Jurkat, Clone E6-1 (cell line): ENCODE measurements around the gene DIPK1B.

Experiments
- DNase-seq: peaks from one replicate; pipeline ENCODE4 v3.0.0-alpha.2; 2011; ENCODE audit warnings: low read depth, low spot score
- H3K4me3 ChIP-seq: 2 replicates; pipeline ENCODE4 v1.5.1; 2011; ENCODE audit warnings: mild to moderate bottlenecking, low read length, control low read depth, moderate library complexity

Gene DIPK1B

GRCh38 chr9:136684799-136685198 is 27.6 kb upstream of the DIPK1B start:
- no peak for DNase-seq
- no peak overlapping the region for H3K4me3 ChIP-seq

GRCh38 chr9:136685216-136685615 is 27.2 kb upstream of the DIPK1B start:
- H3K4me3 ChIP-seq: no peak overlapping the region
- DNase-seq: no peak

- peak overlapping the region; percentile 61 for H3K4me3 ChIP-seq
- no peak for DNase-seq
These were observed 26.4 kb upstream of the DIPK1B start for GRCh38 chr9:136685790-136686533.

GRCh38 chr9:136686534-136686793 is 25.9 kb upstream of the DIPK1B start:
- peak overlapping the region; percentile 61 for H3K4me3 ChIP-seq
- no peak for DNase-seq

- peak; percentile 37 for DNase-seq
- peak within 1 kb of the TSS; percentile 61 for H3K4me3 ChIP-seq
These were observed 25.3 kb upstream of the DIPK1B start, which contains the start of gene AGPAT2 for GRCh38 chr9:136686794-136687711. Gene AGPAT2 (minus strand): TSS chr9:136687457. CDS start chr9:136687357, 100 bp downstream.

GRCh38 chr9:136687721-136688223 is 24.6 kb upstream of the DIPK1B start:
- H3K4me3 ChIP-seq: peak overlapping the region; percentile 22
- DNase-seq: no peak

- no peak for DNase-seq
- H3K4me3 ChIP-seq: no peak overlapping the region
These were observed 23.9 kb upstream of the DIPK1B start for GRCh38 chr9:136688274-136689107.

- no peak for DNase-seq
- H3K4me3 ChIP-seq: no peak overlapping the region
These were observed 23.3 kb upstream of the DIPK1B start for GRCh38 chr9:136689108-136689460.

GRCh38 chr9:136690104-136690805 is 22.1 kb upstream of the DIPK1B start:
- DNase-seq: no peak
- H3K4me3 ChIP-seq: no peak overlapping the region

- H3K4me3 ChIP-seq: no peak overlapping the region
- no peak for DNase-seq
These were observed 21.5 kb upstream of the DIPK1B start for GRCh38 chr9:136690806-136691261.

- H3K4me3 ChIP-seq: no peak overlapping the region
- no peak for DNase-seq
These were observed 20.8 kb upstream of the DIPK1B start for GRCh38 chr9:136691316-136692184.

- no peak for DNase-seq
- H3K4me3 ChIP-seq: no peak overlapping the region
These were observed 19.9 kb upstream of the DIPK1B start for GRCh38 chr9:136692185-136693134.

GRCh38 chr9:136693135-136693489 is 19.3 kb upstream of the DIPK1B start:
- DNase-seq: no peak
- no peak overlapping the region for H3K4me3 ChIP-seq

GRCh38 chr9:136693490-136694162 is 18.7 kb upstream of the DIPK1B start:
- no peak overlapping the region for H3K4me3 ChIP-seq
- DNase-seq: no peak

- DNase-seq: no peak
- H3K4me3 ChIP-seq: no peak overlapping the region
These were observed 18.1 kb upstream of the DIPK1B start for GRCh38 chr9:136694163-136694871.

- H3K4me3 ChIP-seq: no peak overlapping the region
- no peak for DNase-seq
These were observed 17.5 kb upstream of the DIPK1B start for GRCh38 chr9:136694872-136695247.
